Activated CD4-positive, CD25-positive, alpha-beta regulatory T cell treated with anti-CD3 and anti-CD28 coated beads, Interleukin-2, amount 50 U/mL, for 16 hours (primary cell): Measurements from ENCODE around the gene OR5T1.

Source experiments
- DNase-seq: peaks from one replicate; pipeline ENCODE4 v3.0.0-alpha.2; 2020; ENCODE audit warnings: low read depth, low spot score

The OR5T1 gene

DNA sequence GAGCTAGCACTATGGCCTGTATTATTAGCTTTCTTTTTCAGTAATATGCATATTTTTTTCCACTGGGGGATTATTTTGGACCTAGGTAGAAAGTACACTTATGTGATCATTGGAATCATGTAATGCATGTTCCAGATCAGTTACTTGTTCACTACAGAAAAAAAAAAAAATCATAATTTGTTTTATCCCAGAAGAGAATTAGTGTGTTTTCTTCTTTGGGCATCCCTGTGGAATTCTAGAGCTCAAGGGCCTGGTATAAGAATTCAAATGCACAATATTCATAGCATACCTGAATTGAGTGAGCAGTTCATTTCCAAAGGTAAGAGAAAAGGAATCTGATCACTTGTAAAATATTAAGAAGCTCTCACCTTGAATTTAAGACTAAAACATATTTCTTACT, at the start of gene OR5T1:
TSS of gene OR5T1 (plus strand) at position 301 of the 400 bp plus-strand sequence. CDS start 1,485 bp downstream, outside the sequence.
- DNase-seq: no peak

DNA sequence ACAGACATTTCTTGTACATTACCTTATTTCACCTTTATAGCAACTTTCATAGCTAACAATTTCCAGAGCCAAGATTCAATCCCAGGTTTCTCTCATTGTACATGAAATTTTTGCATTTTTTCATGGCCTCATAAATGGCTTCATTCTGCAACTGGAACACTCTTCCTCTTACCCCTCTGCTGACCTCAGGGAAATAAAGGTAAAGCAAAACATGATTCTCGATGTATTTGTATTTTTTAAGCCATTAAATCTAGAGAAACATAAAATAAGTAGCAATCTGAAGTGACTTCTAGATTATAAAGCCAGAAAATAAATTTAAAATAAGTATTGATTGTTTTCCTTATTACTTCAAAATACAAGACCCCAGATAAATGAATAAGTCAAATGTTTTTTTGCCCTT, 39.8 kb upstream of the OR5T1 start, which contains the start of gene OR5T2:
TSS of gene OR5T2 (minus strand) at position 101 of the 400 bp plus-strand sequence. CDS start 1,193 bp downstream, outside the sequence.
- no peak for DNase-seq

DNA sequence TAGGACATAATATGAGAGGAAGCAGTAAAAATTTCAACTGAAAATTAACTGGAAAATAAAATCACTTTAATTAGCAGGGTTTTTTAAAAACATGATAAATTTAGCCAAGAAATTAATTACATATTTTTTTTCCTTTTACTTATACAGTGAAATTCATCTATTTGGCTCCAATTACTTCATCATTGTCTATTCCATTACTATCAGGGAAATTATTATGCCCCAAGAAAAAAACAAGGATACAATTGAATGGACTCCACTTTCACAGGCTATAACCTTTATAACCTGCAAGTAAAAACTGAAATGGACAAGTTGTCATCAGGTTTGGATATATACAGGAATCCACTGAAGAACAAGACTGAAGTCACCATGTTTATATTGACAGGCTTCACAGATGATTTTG, 22.0 kb upstream of the OR5T1 start, which contains the start of gene OR5T3:
TSS of gene OR5T3 (plus strand) at position 301 of the 400 bp plus-strand sequence. CDS start at position 301, 0 bp downstream.
- no peak for DNase-seq

DNA sequence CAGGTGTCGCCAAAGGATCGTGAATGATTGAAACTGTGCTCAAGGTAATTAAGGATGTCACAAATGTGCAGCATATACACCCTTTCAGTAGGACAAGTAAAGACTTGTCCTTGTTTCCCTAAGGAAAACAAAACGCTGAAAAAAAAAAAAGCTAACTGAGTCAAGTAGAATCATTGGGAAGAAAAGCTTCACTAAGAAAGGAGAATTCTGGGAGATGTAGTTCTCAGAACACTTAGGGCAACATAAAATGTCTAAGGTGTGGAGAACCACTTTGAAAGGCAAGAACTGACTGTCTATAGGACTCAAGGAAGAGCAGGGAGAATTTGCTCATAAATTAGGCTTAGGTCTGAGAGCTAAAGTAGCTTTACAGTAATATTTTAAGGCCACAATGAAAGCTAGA, 2.9 kb upstream of the OR5T1 start:
- DNase-seq: no peak

DNA sequence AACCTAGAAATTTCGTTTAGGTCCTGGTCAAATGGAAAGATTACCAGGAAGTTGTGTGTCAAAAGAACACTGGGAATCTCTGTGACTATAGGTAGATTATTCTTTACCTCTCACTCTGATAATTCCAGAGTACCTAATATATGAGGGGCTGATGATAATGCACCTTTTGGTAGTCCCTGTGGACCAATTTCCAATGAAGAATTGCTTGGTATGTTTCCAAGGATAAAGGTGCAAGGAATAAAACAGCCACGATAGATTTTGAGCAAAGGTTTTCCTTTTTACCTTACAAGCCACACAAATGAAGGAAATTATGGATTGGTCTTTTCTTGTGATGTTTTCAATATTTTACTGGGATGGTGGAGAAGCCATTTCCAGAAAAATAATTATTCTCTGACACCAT, 18.2 kb downstream of the OR5T1 start, which contains the start of gene OR8H1:
TSS of gene OR8H1 (minus strand) at position 101 of the 400 bp plus-strand sequence. CDS start 1,192 bp downstream, outside the sequence.
- no peak for DNase-seq

DNA sequence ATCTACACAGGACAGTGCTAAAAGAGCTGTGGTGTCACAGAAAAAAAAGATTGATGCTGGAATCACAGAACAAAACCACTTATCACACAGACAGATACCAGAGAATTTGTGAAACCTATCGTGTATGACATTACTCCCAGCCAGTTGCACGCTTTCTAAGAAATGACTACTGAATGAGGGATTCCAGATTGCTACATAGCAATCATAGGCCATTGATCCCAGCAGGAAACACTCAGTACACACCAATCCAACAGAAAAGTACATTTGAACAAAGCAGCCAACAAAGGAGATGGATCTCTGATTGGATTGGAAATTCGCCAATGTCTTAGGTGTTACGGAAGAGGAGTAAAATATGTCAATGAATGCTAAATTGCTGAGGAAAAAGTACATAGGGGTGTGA, 22.9 kb downstream of the OR5T1 start:
- no peak for DNase-seq

DNA sequence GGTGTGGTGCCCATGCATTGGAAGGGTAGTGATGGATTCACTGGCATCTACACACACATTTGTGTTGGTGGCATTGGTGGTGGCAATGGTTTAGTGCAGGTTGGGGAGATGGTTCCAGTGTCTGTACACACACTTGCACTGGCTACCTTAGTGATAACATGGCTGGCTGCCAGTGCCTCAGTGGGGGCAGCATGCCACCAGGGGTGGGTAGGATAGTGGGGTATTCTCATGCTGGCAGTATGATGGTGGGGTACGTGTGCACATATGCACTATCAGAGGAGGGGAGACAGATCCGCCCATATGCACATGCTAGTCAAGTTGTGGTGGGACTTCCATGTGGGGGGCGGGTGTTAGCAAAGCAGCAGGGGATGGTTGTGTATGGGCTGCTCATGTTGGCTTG, 33.9 kb downstream of the OR5T1 start:
- no peak for DNase-seq

DNA sequence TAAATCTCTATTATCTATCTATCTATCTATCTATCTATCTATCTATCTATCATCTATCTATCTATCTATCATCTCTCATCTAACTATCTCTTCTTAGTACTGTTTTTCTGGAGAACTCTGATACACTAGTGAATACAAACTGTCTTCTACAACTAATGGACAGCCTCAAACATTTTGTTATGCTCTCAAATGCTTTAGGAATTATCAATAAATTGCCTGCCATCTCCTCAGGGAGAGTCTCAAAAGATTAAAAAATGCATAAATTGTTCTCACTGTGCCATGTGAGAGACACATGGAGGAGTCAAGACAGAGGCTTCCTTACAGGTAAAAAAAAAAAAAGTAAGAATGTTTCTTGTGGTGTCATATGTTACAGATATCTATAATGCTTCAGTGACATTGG, 40.9 kb downstream of the OR5T1 start, which contains the start of gene OR8K3:
TSS of gene OR8K3 (plus strand) at position 301 of the 400 bp plus-strand sequence. CDS start 3,163 bp downstream, outside the sequence.
- no peak for DNase-seq
